GM21717 (cell line): ENCODE measurements around the gene OSBPL10.

Source experiments
- ATAC-seq: cut with Tn5 transposase; IDR thresholded peaks from one replicate; pipeline ENCODE4 v1.9.1; 2021; ENCODE audit warnings: mild to moderate bottlenecking, moderate library complexity; ENCODE audit not compliant: unreplicated experiment

Gene OSBPL10

DNA sequence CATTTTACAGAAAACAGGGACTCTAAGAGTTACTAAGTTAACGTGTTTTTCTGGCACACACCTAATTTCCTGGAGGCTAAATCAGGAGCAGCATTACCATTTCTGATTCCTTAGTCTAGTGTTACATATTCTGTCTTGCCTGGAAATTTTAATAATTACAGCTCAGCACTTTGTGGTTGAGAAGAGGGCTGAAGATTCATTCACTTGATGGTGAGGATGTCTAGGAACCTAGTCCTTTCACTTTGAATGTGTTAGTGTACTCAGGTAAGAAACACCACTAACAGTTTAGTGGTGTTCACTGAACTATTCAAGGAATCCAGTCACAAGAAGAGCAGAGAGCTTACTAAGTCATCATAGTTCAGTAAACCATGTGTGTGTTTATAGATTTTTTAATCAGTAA, 345.5 kb downstream of the OSBPL10 start:
- peak; percentile 59 for ATAC-seq

DNA sequence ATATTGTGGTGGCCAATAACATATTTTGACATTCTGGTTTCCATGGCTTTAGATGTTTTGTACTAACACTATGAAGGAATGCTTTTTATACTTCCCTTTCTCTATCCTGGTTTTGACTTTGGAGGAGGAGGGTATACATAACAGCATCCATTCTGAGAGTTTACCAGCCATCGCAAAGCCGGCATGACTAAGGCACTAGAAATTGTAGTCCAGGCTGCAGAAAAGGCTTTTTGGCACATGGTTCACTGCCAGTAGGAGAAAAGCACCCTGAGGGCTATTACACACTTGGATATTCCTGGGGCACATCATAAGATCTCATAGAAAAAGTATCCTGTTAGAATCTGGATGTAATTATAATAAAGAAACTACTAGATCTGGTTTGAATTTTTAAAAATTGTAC, 346.6 kb downstream of the OSBPL10 start:
- ATAC-seq: no peak

DNA sequence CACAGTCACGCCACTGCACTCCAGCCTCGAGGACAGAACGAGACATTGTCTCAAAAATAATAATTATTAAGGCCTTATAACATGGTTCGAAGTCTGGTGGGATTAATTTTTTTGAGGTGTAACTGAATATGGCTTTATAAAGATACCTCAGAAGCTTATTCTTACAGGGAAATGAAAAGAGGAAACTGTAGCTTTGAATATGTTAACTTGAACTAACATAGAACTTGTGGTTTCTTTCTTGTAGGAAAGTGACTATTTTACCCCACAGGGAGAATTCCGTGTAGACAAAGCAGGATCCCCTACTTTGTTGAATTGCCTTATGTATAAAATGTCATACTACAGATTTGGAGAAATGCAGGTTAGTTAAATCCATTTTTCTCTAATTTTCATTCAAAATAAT, 352.0 kb downstream of the OSBPL10 start:
- ATAC-seq: no peak

DNA sequence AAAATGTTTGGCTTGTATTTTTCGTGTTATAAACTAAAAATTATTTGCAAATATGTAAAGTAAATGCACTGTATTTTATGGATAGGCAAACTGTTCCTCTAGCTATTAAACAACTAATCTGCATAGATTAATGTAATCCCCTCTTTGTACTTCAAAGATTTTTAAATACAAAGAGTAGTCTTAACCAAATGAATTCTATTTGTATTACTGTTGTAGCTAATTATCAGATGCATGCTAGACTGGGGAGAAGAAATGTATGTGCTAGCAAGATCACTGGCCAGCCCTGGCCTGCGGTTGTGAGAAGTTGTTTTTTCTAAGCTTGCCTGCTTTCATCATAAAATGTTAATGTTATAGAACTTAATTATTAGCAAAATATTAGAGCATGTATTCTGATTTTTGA, 355.7 kb downstream of the OSBPL10 start:
- ATAC-seq: no peak

DNA sequence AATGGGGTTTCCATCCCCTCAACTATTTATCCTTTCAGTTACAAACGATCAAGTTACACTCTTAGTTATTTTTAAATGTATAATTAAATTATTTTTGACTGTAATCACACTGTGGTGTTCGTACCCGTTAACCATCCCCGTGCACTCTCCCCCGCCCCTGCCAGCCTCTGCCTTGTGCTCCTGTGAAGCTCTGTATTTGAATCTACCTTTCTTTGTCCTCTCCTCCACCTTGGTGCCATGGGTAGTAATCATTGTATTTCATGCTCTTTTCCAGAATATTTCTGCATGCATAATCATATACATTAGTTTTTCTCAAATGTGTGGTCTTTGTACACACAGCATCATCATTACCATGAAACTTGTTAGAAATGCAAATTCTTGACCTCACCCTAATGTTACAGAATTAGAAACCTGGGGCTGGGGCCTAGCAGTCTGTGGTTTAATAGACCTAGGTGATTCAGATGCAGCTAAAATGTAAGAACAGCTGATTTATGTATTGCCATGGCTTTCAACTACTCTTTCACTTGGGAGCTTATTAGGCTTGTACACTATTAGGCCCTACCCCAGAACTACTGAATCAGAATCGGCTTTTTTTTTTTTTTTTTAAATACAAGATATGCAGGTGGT, 356.9 kb downstream of the OSBPL10 start:
- peak; percentile 48 for ATAC-seq

DNA sequence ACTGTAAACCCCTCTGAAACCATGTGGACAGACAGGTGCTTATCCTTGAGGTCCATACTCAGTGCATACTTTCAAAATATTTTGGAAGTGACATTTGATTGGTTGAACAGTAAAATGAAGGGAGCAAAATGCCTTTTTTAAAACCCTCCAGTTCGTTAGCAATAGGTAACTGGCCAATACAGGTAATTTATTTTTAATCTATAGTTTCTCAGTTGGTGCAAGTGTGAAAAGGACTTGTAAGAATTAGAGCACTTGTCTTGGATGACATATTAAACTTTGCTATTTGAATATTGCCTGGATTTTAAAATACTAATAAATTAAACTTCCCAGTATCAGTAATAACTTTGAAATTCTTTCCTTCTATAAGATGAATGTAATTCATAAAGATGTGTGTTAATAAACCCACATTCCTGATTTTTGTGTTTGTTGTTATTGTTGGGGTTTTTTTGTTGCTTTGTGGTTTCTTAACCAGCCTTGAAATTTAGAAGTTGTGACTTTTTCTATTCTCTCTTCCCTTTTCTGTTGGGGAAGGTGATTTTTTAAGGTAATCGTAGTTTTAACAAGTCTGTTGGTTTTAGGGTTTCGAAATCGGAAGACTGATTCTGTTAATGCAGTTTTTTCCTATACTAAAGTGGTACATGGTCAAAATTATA, 358.3 kb downstream of the OSBPL10 start:
- ATAC-seq: peak; percentile 62

DNA sequence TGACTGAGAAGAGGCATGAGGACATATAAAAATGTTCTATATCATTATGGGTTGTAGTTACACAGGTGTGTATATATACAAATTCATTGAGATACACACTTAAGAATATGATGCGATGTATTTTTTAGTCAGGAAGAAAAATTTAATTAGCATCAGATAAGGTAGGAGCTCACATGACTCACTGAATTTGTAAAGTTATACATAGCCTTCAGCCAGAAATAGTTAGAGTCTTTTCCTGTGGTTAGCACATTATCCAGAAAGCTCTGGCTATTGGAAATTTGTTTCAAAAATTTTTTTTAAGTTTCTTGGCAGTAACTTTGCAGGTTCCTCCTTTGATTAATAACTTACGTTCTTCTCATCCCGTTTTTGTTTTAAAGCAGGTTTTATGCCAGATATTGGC, 359.7 kb downstream of the OSBPL10 start:
- ATAC-seq: no peak

DNA sequence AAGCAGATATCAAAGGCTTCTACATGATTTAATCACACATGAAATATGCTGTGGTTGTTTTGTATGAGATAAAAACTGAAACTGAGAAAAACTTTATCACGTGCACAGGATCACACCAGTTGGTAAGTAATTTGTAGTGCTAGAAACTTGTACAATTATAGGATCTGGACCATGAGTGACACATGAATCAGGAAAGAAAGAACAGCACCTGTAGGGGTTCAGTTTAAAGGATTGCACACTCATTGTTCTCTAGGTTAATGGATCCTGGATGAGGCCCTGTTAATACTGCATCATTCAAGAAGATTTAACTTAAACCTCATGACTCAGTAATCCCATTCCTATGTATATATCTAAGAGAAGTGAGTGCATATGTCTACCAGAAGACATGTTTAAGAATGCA, 360.4 kb downstream of the OSBPL10 start:
- peak; percentile 45 for ATAC-seq

DNA sequence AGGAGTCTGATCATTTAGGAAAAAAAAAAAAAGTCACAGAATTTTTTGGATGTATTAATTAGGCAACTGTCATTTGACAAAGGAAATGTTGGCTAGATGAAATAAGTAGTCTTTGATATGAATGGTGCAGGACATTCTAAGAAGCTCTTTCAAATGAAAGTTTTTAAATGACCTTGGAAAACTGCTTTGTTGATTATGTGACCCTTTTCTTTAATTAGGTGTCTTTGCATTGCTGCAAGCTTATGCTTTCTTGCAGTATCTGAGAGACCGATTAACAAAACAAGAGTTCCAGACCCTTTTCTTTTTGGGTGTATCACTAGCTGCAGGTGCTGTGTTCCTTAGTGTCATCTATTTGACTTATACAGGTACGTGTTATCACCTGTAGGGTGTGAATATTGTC, 364.4 kb downstream of the OSBPL10 start:
- no peak for ATAC-seq

DNA sequence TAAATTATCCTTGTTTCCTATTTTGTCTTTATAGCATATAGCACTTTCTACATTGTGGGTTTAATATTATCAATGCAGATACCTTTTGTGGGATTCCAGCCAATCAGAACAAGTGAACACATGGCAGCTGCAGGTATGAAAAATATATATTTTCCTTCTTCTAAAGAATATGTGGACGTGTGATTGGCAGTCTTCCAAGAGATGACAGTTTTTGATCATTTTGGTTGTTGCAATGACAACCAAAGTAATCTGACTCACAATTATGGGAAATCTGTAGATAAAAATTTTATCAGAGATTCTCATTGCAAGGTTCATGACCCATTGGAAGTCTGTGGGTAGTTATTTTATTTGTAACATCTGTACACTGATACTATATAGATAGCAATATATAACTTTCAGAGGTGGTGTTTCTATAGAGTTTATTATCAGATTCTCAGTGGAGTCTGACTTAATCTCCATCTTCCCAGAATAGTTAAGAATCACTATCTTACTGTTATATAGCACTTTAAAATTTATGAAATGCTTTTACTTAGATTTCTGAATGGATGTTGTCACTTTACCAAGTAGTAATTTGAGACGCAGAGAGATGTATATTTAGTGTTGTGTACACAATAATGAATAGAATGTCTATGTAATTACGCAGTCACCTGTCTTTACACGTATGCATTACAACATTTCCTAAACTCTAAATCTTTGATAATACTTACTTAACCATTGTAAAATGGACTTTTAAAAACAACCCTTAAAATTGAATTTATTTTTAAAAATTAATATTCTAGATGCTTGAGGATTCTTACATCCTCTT, 365.8 kb downstream of the OSBPL10 start:
- no peak for ATAC-seq

DNA sequence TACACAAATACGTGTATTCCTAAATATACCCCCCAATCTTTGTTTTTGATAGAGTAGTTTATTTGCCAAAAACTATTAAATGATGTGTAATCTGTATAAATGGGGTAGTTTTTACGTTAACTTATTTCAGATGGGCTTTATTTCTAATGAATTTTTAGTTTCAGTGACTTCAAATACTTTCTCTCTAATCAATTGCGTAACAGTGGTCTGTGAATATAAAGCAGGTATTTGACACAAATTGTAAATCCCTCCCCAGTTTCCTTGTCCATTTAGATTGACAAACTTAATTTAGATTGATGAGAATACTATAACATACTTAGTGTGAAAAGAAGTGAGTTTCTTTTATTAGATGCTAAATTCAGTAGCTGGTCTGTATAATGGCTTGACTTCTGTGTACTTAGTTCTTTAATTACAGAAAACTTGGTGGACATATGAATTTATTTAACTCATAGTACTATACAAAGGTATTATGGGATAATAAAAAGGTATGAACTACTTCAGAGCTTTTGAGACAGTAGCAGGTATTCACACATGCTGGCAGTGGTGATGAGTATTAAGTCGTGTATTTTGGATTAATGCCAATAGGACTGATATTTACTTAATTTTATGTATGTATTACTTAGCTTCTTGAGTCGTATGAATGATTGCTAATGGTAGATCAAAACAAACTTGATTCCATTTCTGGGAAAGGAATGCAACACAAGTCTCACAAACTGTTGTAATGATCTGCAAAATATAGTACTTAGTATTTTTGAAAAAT, 366.7 kb downstream of the OSBPL10 start:
- no peak for ATAC-seq

DNA sequence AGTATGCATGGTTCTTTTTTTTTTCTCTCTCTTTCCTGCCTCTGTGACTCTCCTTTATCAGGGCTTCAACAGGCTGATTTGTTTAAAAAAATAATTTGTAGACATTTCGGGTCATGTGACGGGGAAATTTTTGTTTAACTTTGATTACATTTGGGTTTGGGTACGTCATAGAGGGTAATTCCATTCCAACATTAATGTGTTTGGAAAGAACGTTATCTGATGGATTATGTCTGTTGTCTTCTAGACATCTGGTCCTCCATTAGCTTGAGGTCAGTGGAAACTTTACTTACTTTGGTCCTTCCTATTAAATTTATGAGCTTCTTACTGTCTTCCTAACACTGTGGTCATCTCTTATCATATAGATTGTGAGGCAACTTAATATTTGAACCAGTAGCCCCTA, 367.4 kb downstream of the OSBPL10 start:
- no peak for ATAC-seq

DNA sequence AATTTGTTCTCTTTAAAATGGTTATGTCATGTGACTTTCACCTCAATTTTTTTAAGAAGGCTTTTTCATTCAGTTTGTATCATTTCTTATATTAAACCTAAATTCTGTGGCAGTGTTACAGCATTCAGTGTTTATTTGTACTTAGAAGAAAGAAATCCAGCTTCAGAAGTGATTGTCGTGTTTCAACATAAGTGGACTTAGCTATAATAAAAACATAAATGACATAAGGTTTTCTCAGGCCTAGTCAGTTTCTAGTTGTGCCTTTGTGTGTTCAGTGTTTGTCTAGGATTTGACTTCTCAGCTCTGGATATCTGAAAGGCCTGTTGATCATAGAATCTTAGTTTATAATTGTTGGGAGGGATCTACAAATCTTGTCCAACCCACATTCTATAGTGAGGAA, 367.9 kb downstream of the OSBPL10 start:
- ATAC-seq: no peak
